MCF 10A (cell line): ENCODE measurements around the gene MEOX1. TPM values are rescaled to one million over a fixed set of nuclear protein-coding genes. Genes with fewer than 3 reads are reported as not detected.

Experiments used
- Bru-seq: library from RNA; stranded (reverse); fragments of 400-500 nt; gene quantifications from one replicate; lab custom pipeline; 2021; lab: Mats Ljungman, UMichigan
- BruChase-seq, 2 experiments: library from RNA; stranded (reverse); fragments of 400-500 nt; gene quantifications; one replicate each; lab custom pipeline; 2021; lab: Mats Ljungman, UMichigan
- BruUV-seq: library from RNA; stranded (reverse); fragments of 400-500 nt; replicated peaks from 2 replicates; lab custom pipeline; 2021; lab: Mats Ljungman, UMichigan
- CTCF ChIA-PET: fragments of 300-600 bp; sonication (Branson Sonifier 250); formaldehyde crosslinking; extraction: SDS; loops from one replicate; lab custom pipeline; 2021; ENCODE audit warnings: antibody characterized with exemption, inconsistent platforms; lab: Yijun Ruan, JAX
- POLR2A ChIA-PET: fragments of 300-600, 350-650 bp; sonication (Branson Sonifier 250); formaldehyde crosslinking; extraction: SDS; loops from one replicate; lab custom pipeline; 2020; ENCODE audit warnings: antibody characterized with exemption, inconsistent platforms; lab: Yijun Ruan, JAX
- DNase-seq: peaks from one replicate; pipeline ENCODE4 v3.0.0-alpha.2; 2018; ENCODE audit not compliant: unreplicated experiment
- H3K27ac Mint-ChIP-seq: one replicate; pipeline ENCODE4 v1.8.0; 2022; ENCODE audit warnings: mild to moderate bottlenecking, low read depth, mixed read lengths; ENCODE audit not compliant: unreplicated experiment
- H3K27me3 Mint-ChIP-seq: one replicate; pipeline ENCODE4 v1.8.0; 2022; ENCODE audit warnings: mixed read lengths; ENCODE audit not compliant: insufficient read depth, unreplicated experiment
- H3K36me3 Mint-ChIP-seq: one replicate; pipeline ENCODE4 v1.8.0; 2022; ENCODE audit warnings: mild to moderate bottlenecking, moderate library complexity, mixed read lengths; ENCODE audit not compliant: insufficient read depth, unreplicated experiment
- H3K4me1 Mint-ChIP-seq: one replicate; pipeline ENCODE4 v1.8.0; 2022; ENCODE audit warnings: mixed read lengths; ENCODE audit not compliant: insufficient read depth, unreplicated experiment
- H3K4me3 Mint-ChIP-seq: one replicate; pipeline ENCODE4 v1.8.0; 2022; ENCODE audit warnings: mild to moderate bottlenecking, moderate library complexity, mixed read lengths; ENCODE audit not compliant: unreplicated experiment
- H3K9me3 Mint-ChIP-seq: one replicate; pipeline ENCODE4 v1.8.0; 2022; ENCODE audit warnings: mixed read lengths; ENCODE audit not compliant: unreplicated experiment
- intact Hi-C: fragments of 100-400 bp; cut with micrococcal nuclease; formaldehyde crosslinking; loops from 2 replicates; pipeline ENCODE4 v1.14.1; 2022
- long read RNA-seq: library from polyadenylated mRNA; stranded (forward); transcript quantifications from one replicate; pipeline ENCODE4 v2.0.0, GENCODE V29; 2022
- total RNA-seq: library from RNA; stranded (reverse); gene quantifications from 2 replicates; pipeline ENCODE4 v1.2.3, GENCODE V29; 2022
- TF ChIP-seq, protein P1 (sequence below): fragments of 200-600 bp; IDR thresholded peaks from one replicate; pipeline ENCODE4 v1.8.0; 2022; ENCODE audit warnings: antibody characterized with exemption, mild to moderate bottlenecking; ENCODE audit not compliant: unreplicated experiment

The MEOX1 gene
- not detected in 2 replicates for total RNA-seq
- not detected for Bru-seq, nascent RNA
- not detected for BruChase-seq, experiment 1, labeled RNA remaining after a 6-hour chase
- BruChase-seq, experiment 2, labeled RNA remaining after a 2-hour chase = not detected
- long read RNA-seq = 0 reads

DNA sequence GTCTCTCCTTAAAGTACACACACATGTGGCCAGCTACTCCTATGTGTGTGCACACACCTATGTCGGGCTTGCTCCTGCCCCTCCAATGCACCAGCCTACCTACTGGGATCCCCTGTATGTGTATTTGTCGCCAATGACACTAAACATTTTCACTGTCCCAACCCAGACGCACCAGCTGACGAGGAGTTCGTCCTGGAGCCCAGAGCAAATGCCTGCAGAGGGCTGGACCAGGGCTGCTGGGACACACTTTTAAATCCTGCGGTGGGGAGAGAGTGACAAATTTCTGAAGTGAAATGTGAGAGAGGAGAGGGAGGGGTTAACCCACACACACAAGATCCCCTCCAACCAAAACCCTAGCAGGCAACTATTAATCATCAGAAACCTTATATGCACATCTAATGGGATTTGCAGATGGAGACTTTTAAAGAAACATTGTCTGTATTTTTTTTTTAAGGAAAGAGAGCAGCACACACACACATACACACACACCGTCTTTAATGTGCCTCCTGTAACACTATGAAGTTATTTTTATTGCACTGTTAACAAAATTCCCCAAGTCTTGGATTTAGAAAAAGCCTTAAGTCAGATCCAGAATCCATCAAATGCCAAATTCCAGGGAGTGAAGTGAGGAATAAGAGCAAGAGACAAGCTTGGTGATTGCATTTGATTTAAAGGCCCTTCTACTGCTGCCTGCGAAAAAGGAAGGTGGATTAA is at the start of gene MEOX1:
TSS of gene MEOX1 (minus strand) at position 224 of the 714 bp plus-strand sequence. CDS start 388 bp downstream, outside the sequence.
- no TSS peak for BruUV-seq
- Mint-ChIP-seq H3K9me3 (no peaks in the 10 kb centered on the region), H3K27ac (no peak within 1 kb of the TSS), H3K4me1 (peaks cover 6% of the 10 kb centered on the region), H3K36me3 (no peaks in the 10 kb centered on the region), H3K4me3 (no peak within 1 kb of the TSS), H3K27me3 (no peaks in the 10 kb centered on the region)
- TF ChIP-seq, protein P1, sequence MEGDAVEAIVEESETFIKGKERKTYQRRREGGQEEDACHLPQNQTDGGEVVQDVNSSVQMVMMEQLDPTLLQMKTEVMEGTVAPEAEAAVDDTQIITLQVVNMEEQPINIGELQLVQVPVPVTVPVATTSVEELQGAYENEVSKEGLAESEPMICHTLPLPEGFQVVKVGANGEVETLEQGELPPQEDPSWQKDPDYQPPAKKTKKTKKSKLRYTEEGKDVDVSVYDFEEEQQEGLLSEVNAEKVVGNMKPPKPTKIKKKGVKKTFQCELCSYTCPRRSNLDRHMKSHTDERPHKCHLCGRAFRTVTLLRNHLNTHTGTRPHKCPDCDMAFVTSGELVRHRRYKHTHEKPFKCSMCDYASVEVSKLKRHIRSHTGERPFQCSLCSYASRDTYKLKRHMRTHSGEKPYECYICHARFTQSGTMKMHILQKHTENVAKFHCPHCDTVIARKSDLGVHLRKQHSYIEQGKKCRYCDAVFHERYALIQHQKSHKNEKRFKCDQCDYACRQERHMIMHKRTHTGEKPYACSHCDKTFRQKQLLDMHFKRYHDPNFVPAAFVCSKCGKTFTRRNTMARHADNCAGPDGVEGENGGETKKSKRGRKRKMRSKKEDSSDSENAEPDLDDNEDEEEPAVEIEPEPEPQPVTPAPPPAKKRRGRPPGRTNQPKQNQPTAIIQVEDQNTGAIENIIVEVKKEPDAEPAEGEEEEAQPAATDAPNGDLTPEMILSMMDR = no peak
- peak; percentile 66 for DNase-seq
- POLR2A ChIA-PET = interaction anchor here (0.5 kb wide), 1 partner anchor 248 kb away, joined by 3 read pairs; no protein-coding TSS in a partner anchor
- CTCF ChIA-PET = interaction anchor here (5.4 kb wide), 1 partner anchor 12 kb away, joined by 22 read pairs; no protein-coding TSS in a partner anchor
- intact Hi-C loops = no loop called here

- no TSS peak for BruUV-seq
- intact Hi-C loops = no loop called here
- H3K4me1 Mint-ChIP-seq = peaks cover 8% of the 10 kb centered on the region
- ChIA-PET POLR2A (no interaction called here), CTCF (interaction anchor here (1.2 kb wide), 1 partner anchor 56 kb away, joined by 8 read pairs; no protein-coding TSS in a partner anchor)
- no peak overlapping the region for H3K27ac Mint-ChIP-seq
- H3K9me3 Mint-ChIP-seq = no peaks in the 10 kb centered on the region
- TF ChIP-seq, protein P1 = no peak
- H3K36me3 Mint-ChIP-seq = no peaks in the 10 kb centered on the region
- peaks cover 11% of the 10 kb centered on the region for H3K27me3 Mint-ChIP-seq
- H3K4me3 Mint-ChIP-seq = no peak overlapping the region
- DNase-seq = no peak
These were observed 48.4 kb upstream of the MEOX1 start for GRCh38 chr17:43710101-43710500.

DNA sequence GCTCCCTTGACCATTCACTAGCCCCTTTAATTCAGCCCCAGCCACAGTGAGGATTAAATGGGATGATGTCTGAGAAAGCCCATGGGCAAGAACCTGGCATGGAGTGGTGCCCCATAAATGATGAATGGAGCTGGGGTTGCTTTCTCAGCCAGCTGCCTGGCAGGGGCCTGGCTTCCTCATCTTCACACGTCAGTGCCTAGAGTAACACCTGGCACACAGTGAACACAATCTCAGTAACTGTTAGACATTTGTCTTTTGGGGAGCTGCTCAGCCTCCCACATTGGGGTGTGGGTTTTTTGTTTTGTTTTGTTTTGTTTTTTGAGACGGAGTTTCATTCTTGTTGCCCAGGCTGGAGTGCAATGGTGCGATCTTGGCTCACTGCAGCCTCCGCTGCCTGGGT is 47.5 kb upstream of the MEOX1 start:
- no peak overlapping the region for H3K4me3 Mint-ChIP-seq
- intact Hi-C loops = no loop called here
- peaks cover 3% of the 10 kb centered on the region for H3K4me1 Mint-ChIP-seq
- no peak for DNase-seq
- CTCF ChIA-PET = interaction anchor here (0.9 to 1.4 kb wide), 3 partner anchors 51 to 58 kb away, joined by 3 to 7 read pairs (median 4); no protein-coding TSS in a partner anchor
- TF ChIP-seq, protein P1 = no peak
- BruUV-seq = no TSS peak
- H3K36me3 Mint-ChIP-seq = no peaks in the 10 kb centered on the region
- POLR2A ChIA-PET = interaction anchor here (0.5 kb wide), 1 partner anchor 35 kb away, joined by 3 read pairs; no protein-coding TSS in a partner anchor
- H3K27me3 Mint-ChIP-seq = peaks cover 4% of the 10 kb centered on the region
- no peak overlapping the region for H3K27ac Mint-ChIP-seq
- H3K9me3 Mint-ChIP-seq = no peaks in the 10 kb centered on the region

GRCh38 chr17:43707184-43707583 is 45.5 kb upstream of the MEOX1 start:
- Mint-ChIP-seq H3K27ac (no peak overlapping the region), H3K27me3 (no peaks in the 10 kb centered on the region), H3K4me3 (no peak overlapping the region), H3K36me3 (no peaks in the 10 kb centered on the region), H3K9me3 (peaks cover 6% of the 10 kb centered on the region), H3K4me1 (no peaks in the 10 kb centered on the region)
- ChIA-PET POLR2A (no interaction called here), CTCF (interaction anchor here (1.6 kb wide), 1 partner anchor 12 kb away, joined by 6 read pairs; no protein-coding TSS in a partner anchor)
- intact Hi-C loops = no loop called here
- BruUV-seq = no TSS peak
- no peak for DNase-seq
- TF ChIP-seq, protein P1 = no peak
